Left lung (tissue), 10 donors: ENCODE results near the gene SELENBP1. TPM values are rescaled to one million over a fixed set of nuclear protein-coding genes. Genes with fewer than 3 reads are reported as not detected.
A peak's percentile ranks its signal among the peaks of the same experiment; 100 is the strongest.

ENCODE experiments used
- ATAC-seq: fragments of 200-7000 bp; cut with Tn5 transposase; one replicate; pipeline ENCODE4 v1.9.1; 2020; ENCODE audit warnings: moderate library complexity
- DNase-seq, 4 donors: peaks; one replicate each; pipeline ENCODE4 v3.0.0-alpha.2; 2013 to 2020
- H3K27ac ChIP-seq, 2 donors: fragments of 200-600 bp; sonication (generic) in 1 of 2; one replicate each; pipeline versions ENCODE4 v1.5.0 to v1.8.0; 2020 to 2021
- H3K27me3 ChIP-seq, 2 donors: fragments of 200-600 bp; sonication (generic) in 1 of 2; one replicate each; pipeline versions ENCODE4 v1.5.0 to v1.8.0; 2020 to 2021
- H3K36me3 ChIP-seq, 2 donors: fragments of 200-600 bp; sonication (generic) in 1 of 2; one replicate each; pipeline versions ENCODE4 v1.5.0 to v1.8.0; 2020 to 2021
- H3K4me1 ChIP-seq, 2 donors: fragments of 200-600 bp; one replicate each; pipeline ENCODE4 v1.8.0; 2021
- H3K4me3 ChIP-seq, 2 donors: fragments of 200-600 bp; sonication (generic) in 1 of 2; one replicate each; pipeline versions ENCODE4 v1.5.0 to v1.8.0; 2020 to 2021; ENCODE audit warnings: mild to moderate bottlenecking in 1 of 2
- H3K9me3 ChIP-seq, 2 donors: fragments of 200-600 bp; sonication (generic) in 1 of 2; one replicate each; pipeline versions ENCODE4 v1.5.0 to v1.8.0; 2020 to 2021
- intact Hi-C, 2 donors: fragments of 100-400 bp; cut with DNase I; formaldehyde crosslinking; loops; one replicate each; pipeline versions ENCODE4 v1.11.2 to v1.14.2; 2022
- polyA plus RNA-seq, 6 donors: library from polyadenylated mRNA; unstranded; fragments of 120-200 nt; gene quantifications; one replicate each; pipeline ENCODE4 v1.2.1, GENCODE V29; 2013; ENCODE audit not compliant: insufficient read length in 6 of 6
- total RNA-seq, 2 donors: library from RNA; stranded (reverse); fragmentation: NEBNext Ultra II Directional; extraction: Animal tissue kit (Norgen Biotek cat#: 25700); gene quantifications; one replicate each; pipeline ENCODE4 v1.2.1, GENCODE V29; 2021
- TF ChIP-seq, protein P1 (sequence below), 2 donors: fragments of 200-600 bp; sonication (generic) in 1 of 2; IDR thresholded peaks; one replicate each; pipeline versions ENCODE4 v1.5.0 to v1.8.0; 2021; ENCODE audit warnings: antibody characterized with exemption in 2 of 2
- donor health status: DM: no; HTN: yes; CAD: no.
- donor health status: DM: no; HTN: no; CAD: no.

SELENBP1 gene
- total and polyA plus RNA-seq, 8 donors, result 104 to 258 (median 143) TPM

DNA sequence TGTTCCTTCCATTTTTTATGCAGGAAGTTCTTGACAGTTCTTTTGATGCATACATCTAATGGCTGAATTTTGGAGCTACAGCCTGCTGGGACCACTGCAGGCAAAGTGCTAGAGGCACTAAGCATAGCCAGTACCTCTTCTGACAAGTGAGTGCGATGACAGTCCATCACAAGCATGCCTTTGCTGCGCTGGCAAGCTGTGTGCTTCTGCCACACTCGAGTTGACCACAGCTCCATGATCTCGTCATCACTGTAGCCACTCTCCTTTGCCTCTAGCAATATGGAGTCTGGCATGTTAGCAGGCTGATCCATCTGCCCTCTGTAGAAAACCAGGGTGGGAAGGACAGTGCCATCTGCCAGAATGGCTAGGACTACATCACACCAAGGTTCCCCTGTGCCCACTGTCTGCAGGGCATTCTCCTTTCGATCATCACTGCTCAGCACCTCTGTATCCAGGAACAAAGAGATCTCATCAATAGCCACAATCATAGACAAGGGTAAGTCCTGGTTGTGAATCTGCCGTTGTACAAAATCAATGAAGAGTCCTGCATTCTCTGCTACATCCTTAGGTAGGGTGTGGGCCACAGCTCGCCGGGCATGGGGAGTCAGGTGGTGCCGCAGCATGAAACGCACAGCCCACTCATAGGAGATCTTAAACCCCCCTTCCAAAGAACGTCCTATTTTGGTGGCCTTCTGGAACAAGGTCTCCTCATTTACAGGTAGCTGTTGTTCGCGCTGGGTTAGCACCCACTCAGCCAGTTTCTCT is 32.9 kb upstream of the SELENBP1 start:
- peaks cover 0 to 98% of the 10 kb centered on the region in 2 donors for H3K36me3 ChIP-seq
- H3K4me1 ChIP-seq, result peaks cover 6 to 10% of the 10 kb centered on the region in 2 donors
- no peak overlapping the region for H3K27ac ChIP-seq
- intact Hi-C loops, result no loop called here
- ATAC-seq (no peak), DNase-seq (no peak)
- no peaks in the 10 kb centered on the region for H3K27me3 ChIP-seq
- TF ChIP-seq, protein P1, sequence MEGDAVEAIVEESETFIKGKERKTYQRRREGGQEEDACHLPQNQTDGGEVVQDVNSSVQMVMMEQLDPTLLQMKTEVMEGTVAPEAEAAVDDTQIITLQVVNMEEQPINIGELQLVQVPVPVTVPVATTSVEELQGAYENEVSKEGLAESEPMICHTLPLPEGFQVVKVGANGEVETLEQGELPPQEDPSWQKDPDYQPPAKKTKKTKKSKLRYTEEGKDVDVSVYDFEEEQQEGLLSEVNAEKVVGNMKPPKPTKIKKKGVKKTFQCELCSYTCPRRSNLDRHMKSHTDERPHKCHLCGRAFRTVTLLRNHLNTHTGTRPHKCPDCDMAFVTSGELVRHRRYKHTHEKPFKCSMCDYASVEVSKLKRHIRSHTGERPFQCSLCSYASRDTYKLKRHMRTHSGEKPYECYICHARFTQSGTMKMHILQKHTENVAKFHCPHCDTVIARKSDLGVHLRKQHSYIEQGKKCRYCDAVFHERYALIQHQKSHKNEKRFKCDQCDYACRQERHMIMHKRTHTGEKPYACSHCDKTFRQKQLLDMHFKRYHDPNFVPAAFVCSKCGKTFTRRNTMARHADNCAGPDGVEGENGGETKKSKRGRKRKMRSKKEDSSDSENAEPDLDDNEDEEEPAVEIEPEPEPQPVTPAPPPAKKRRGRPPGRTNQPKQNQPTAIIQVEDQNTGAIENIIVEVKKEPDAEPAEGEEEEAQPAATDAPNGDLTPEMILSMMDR (IDR thresholded peaks at IDR 0.05), result no peak
- H3K4me3 ChIP-seq, result no peak overlapping the region
- no peaks in the 10 kb centered on the region for H3K9me3 ChIP-seq

DNA sequence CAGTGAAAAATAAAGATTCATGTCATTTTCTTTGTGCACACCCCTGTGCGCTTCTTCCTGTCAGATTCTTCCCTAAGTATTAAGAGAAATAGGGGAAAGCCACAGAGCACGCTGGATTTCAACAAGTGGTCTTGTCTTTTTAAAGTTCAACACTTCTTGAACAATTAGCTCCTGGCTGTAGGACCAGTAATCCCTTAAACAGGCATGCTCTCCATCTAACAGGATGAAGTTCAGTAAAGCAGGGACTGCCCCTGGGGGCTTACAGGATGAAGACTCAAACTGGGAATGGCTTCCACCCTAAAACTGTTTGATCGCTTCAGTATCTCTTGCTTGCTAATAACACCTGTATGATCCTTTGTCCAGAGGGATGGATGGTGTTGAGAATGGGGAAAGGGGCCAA is 31.1 kb upstream of the SELENBP1 start:
- ATAC-seq (no peak), DNase-seq (no peak)
- H3K36me3 ChIP-seq, result peaks cover 0 to 82% of the 10 kb centered on the region in 2 donors
- TF ChIP-seq, protein P1 (IDR thresholded peaks at IDR 0.05), result no peak
- no peak overlapping the region for H3K27ac ChIP-seq
- H3K4me1 ChIP-seq, result peaks cover 9 to 15% of the 10 kb centered on the region in 2 donors
- no peaks in the 10 kb centered on the region for H3K27me3 ChIP-seq
- no peak overlapping the region for H3K4me3 ChIP-seq
- intact Hi-C loops, result no loop called here
- H3K9me3 ChIP-seq, result no peaks in the 10 kb centered on the region

DNA sequence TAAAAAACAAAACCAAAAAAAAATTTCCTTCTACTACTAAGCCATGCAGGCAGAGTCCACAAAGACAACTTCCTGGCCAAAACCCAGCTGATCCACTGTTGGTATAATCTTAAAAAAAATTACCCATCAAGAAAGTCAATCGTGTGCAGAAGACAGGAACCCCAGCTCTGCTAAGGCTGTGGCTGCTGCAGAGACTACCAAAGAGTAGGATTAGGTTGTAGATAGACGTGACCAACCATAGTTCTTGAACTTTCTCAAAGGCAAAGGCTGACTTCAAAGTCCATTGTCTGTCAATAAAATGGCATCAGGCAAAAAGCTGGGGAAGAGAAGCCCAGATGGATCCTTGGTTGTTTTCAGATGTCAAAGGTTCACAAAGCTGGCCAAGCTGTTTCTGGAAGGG is 30.3 kb upstream of the SELENBP1 start:
- intact Hi-C loops, result no loop called here
- no peaks in the 10 kb centered on the region for H3K9me3 ChIP-seq
- H3K27me3 ChIP-seq, result no peaks in the 10 kb centered on the region
- DNase-seq, result no peak
- H3K4me3 ChIP-seq, result no peak overlapping the region
- TF ChIP-seq, protein P1 (IDR thresholded peaks at IDR 0.05), result no peak
- H3K36me3 ChIP-seq, result peaks cover 0 to 73% of the 10 kb centered on the region in 2 donors
- no peak for ATAC-seq
- peaks cover 9 to 15% of the 10 kb centered on the region in 2 donors for H3K4me1 ChIP-seq
- no peak overlapping the region for H3K27ac ChIP-seq

DNA sequence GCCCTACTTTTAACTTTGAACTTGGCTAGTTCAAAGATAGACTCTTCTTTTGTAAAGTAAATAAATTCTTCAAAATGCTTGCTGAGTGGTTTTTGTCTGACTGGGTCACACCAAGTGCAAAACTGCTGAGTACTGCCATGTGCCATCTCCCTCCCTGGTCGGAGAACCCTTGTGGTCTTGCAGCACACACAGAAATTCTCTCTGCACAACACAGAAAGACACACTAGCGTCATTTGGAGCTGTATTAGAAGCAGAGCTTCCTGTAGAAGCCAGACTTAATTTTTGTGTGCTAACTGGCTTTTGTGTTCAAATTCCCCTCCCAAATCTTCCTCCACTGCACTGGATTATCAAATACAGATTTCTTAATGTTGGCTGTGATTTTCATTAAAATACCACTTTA is 29.4 kb upstream of the SELENBP1 start:
- H3K27me3 ChIP-seq, result no peaks in the 10 kb centered on the region
- intact Hi-C loops, result no loop called here
- TF ChIP-seq, protein P1 (IDR thresholded peaks at IDR 0.05), result no peak
- no peak overlapping the region for H3K4me3 ChIP-seq
- no peak for DNase-seq
- H3K36me3 ChIP-seq, result peaks cover 0 to 64% of the 10 kb centered on the region in 2 donors
- H3K4me1 ChIP-seq, result peaks cover 9 to 15% of the 10 kb centered on the region in 2 donors
- no peak for ATAC-seq
- H3K27ac ChIP-seq, result peak overlapping the region in 1 of 2 donors; percentile 1
- no peaks in the 10 kb centered on the region for H3K9me3 ChIP-seq

DNA sequence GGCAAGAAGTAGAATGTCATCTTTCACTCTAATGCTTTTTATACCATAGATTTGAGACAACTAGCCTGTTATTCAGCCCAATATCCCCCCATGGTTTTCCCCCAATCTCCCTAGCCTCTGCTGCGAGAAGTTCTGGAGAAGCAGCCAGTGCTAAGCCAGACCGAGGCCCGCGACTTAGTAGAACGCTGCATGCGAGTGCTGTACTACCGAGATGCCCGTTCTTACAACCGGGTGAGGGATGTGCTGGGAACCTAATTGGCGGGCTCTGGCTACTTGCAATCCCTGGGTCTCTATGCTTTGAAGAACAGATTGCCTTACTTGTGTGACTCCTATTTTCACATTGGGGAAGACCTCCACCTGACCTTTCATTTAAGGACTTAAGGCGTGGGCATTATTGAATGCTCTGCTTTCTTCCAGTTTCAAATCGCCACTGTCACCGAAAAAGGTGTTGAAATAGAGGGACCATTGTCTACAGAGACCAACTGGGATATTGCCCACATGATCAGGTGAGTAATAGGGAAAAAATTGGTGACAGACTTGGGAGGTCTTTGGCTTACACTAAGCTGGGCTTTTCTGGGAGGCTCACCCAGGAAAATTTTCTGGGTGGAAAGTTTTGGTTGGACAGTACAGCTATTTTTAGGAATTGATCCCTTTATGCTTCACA is 28.8 kb upstream of the SELENBP1 start:
- no peaks in the 10 kb centered on the region for H3K9me3 ChIP-seq

More for the DNA sequence above, 28.8 kb upstream of the SELENBP1 start:
- intact Hi-C loops, result no loop called here
- H3K4me3 ChIP-seq, result peak overlapping the region in 1 of 2 donors; percentile 98
- peaks cover 0 to 58% of the 10 kb centered on the region in 2 donors for H3K36me3 ChIP-seq
- TF ChIP-seq, protein P1 (IDR thresholded peaks at IDR 0.05), result no peak
- ATAC-seq (no peak), DNase-seq (no peak)
- no peaks in the 10 kb centered on the region for H3K27me3 ChIP-seq
- no peak overlapping the region for H3K27ac ChIP-seq
- H3K4me1 ChIP-seq, result peaks cover 9 to 15% of the 10 kb centered on the region in 2 donors
